ENCODE results near the gene DSG3. TPM values are rescaled to one million over a fixed set of nuclear protein-coding genes. Genes with fewer than 3 reads are reported as not detected.

DSG3 gene
- total RNA-seq, 2 donors from 2014 or later, result not detected

- WGBS, 2 experiments (ENCODE audit: insufficient coverage in 1 of 2, insufficient read length in 1 of 2), result 83 to 91% methylated on average over 1 to 6 of the region's 6 CpGs
- no peak for TF ChIP-seq CTCF (conservative IDR thresholded peaks at IDR 0.05)
- no peak overlapping the region for H3K4me3 Mint-ChIP-seq
- no peaks in the 10 kb centered on the region for H3K9me3 Mint-ChIP-seq
- no peaks in the 10 kb centered on the region for H3K36me3 ChIP-seq (ENCODE audit: control insufficient read depth, insufficient read depth, low read length)
- H3K27me3 Mint-ChIP-seq (ENCODE audit: insufficient read depth), result no peaks in the 10 kb centered on the region
- H3K4me1 Mint-ChIP-seq, result peaks cover 8% of the 10 kb centered on the region
- H3K27ac ChIP-seq (ENCODE audit: low read depth, low read length), result no peak overlapping the region
- no peak overlapping the region for H3K9ac ChIP-seq (ENCODE audit: extremely low read depth, low read length, poor library complexity, severe bottlenecking)
- no peak overlapping the region for H3K4me3 ChIP-seq (ENCODE audit: low read length)
- H3K4me1 ChIP-seq (ENCODE audit: control insufficient read depth, insufficient read depth, low read length), result no peaks in the 10 kb centered on the region
- H3K27me3 ChIP-seq (ENCODE audit: control insufficient read depth, insufficient read depth, low read length, poor library complexity, severe bottlenecking), result no peaks in the 10 kb centered on the region
- DNase-seq, result no peak
- H3K36me3 Mint-ChIP-seq (ENCODE audit: low read depth), result no peaks in the 10 kb centered on the region
- H3K27ac Mint-ChIP-seq, result no peak overlapping the region
- no peaks in the 10 kb centered on the region for H3K9me3 ChIP-seq (ENCODE audit: control insufficient read depth, low read length)
These were observed 46.1 kb upstream of the DSG3 start for GRCh38 chr18:31401156-31402025.

- TF ChIP-seq CTCF (conservative IDR thresholded peaks at IDR 0.05), result no peak
- no peaks in the 10 kb centered on the region for H3K27me3 Mint-ChIP-seq (ENCODE audit: insufficient read depth)
- H3K9me3 ChIP-seq (ENCODE audit: control insufficient read depth, low read length), result no peaks in the 10 kb centered on the region
- no peak overlapping the region for H3K4me3 Mint-ChIP-seq
- no peaks in the 10 kb centered on the region for H3K36me3 Mint-ChIP-seq (ENCODE audit: low read depth)
- peaks cover 4% of the 10 kb centered on the region for H3K4me1 Mint-ChIP-seq
- no peak overlapping the region for H3K27ac Mint-ChIP-seq
- no peak overlapping the region for H3K4me3 ChIP-seq (ENCODE audit: low read length)
- no peak overlapping the region for H3K27ac ChIP-seq (ENCODE audit: low read depth, low read length)
- H3K9me3 Mint-ChIP-seq, result no peaks in the 10 kb centered on the region
- no peaks in the 10 kb centered on the region for H3K4me1 ChIP-seq (ENCODE audit: control insufficient read depth, insufficient read depth, low read length)
- H3K27me3 ChIP-seq (ENCODE audit: control insufficient read depth, insufficient read depth, low read length, poor library complexity, severe bottlenecking), result no peaks in the 10 kb centered on the region
- H3K9ac ChIP-seq (ENCODE audit: extremely low read depth, low read length, poor library complexity, severe bottlenecking), result no peak overlapping the region
- H3K36me3 ChIP-seq (ENCODE audit: control insufficient read depth, insufficient read depth, low read length), result no peaks in the 10 kb centered on the region
- DNase-seq, result no peak
These were observed 45.5 kb upstream of the DSG3 start for GRCh38 chr18:31402026-31402373.

- H3K9me3 ChIP-seq (ENCODE audit: control insufficient read depth, low read length), result no peaks in the 10 kb centered on the region
- Mint-ChIP-seq H3K27ac (no peak overlapping the region), H3K9me3 (no peaks in the 10 kb centered on the region), H3K4me3 (no peak overlapping the region), H3K36me3 (ENCODE audit: low read depth) (no peaks in the 10 kb centered on the region), H3K4me1 (no peaks in the 10 kb centered on the region), H3K27me3 (ENCODE audit: insufficient read depth) (no peaks in the 10 kb centered on the region)
- DNase-seq, result no peak
- H3K4me1 ChIP-seq (ENCODE audit: control insufficient read depth, insufficient read depth, low read length), result no peaks in the 10 kb centered on the region
- WGBS, 2 experiments (ENCODE audit: insufficient coverage in 1 of 2, insufficient read length in 1 of 2), result 90 to 100% methylated on average over 1 to 2 of the region's 2 CpGs
- no peak overlapping the region for H3K9ac ChIP-seq (ENCODE audit: extremely low read depth, low read length, poor library complexity, severe bottlenecking)
- H3K27ac ChIP-seq (ENCODE audit: low read depth, low read length), result no peak overlapping the region
- no peaks in the 10 kb centered on the region for H3K36me3 ChIP-seq (ENCODE audit: control insufficient read depth, insufficient read depth, low read length)
- no peak overlapping the region for H3K4me3 ChIP-seq (ENCODE audit: low read length)
- H3K27me3 ChIP-seq (ENCODE audit: control insufficient read depth, insufficient read depth, low read length, poor library complexity, severe bottlenecking), result no peaks in the 10 kb centered on the region
- TF ChIP-seq CTCF (conservative IDR thresholded peaks at IDR 0.05), result no peak
These were observed 44.1 kb upstream of the DSG3 start for GRCh38 chr18:31403409-31403808.

Measured in endodermal cell (in vitro differentiated cells).